Measurements from ENCODE around the gene CXCL10.

Gene CXCL10

DNA sequence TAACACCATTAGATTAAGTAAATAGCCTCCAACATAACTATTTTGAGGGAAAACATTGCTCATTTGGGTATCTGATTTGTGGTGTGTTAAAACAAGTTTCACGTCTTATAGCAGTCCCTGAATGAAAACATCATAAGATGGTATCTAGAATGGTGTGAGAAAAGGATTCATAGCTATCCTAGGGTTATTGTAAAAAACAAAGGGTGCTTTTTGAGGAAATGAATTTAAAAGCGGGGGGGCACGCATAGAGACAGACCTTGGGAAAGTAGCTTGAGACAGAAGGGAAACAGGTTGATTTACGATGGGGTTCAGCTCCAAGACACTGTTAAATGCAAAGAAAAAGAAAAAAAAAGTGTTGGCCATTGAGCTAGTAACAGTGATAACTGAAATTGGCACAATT is 768 bp upstream of the CXCL10 start:
- no peak for TF ChIP-seq TAF1 (IDR thresholded peaks at IDR 0.05; ENCODE audit: low read depth)
- no peak for TF ChIP-seq RAD21 (IDR thresholded peaks at IDR 0.05; ENCODE audit: low read depth)
- TF ChIP-seq ZBTB7A (IDR thresholded peaks at IDR 0.05; ENCODE audit: low read depth), result no peak
- TF ChIP-seq CEBPB (IDR thresholded peaks at IDR 0.05), result no peak
- TF ChIP-seq EP300 (IDR thresholded peaks at IDR 0.05; ENCODE audit: borderline replicate concordance), result no peak
- no peak for TF ChIP-seq EGR1 (IDR thresholded peaks at IDR 0.05)
- TF ChIP-seq FOXM1 (IDR thresholded peaks at IDR 0.05; ENCODE audit: borderline replicate concordance, low read depth), result no peak
- TF ChIP-seq NFIC (IDR thresholded peaks at IDR 0.05), result no peak
- no peak for TF ChIP-seq TCF12 (IDR thresholded peaks at IDR 0.05; ENCODE audit: low read depth)
- TF ChIP-seq CREB1 (IDR thresholded peaks at IDR 0.05; ENCODE audit: low read depth), result no peak
- TF ChIP-seq YY1 (IDR thresholded peaks at IDR 0.05; ENCODE audit: low read depth), result no peak
- TF ChIP-seq, protein P1, sequence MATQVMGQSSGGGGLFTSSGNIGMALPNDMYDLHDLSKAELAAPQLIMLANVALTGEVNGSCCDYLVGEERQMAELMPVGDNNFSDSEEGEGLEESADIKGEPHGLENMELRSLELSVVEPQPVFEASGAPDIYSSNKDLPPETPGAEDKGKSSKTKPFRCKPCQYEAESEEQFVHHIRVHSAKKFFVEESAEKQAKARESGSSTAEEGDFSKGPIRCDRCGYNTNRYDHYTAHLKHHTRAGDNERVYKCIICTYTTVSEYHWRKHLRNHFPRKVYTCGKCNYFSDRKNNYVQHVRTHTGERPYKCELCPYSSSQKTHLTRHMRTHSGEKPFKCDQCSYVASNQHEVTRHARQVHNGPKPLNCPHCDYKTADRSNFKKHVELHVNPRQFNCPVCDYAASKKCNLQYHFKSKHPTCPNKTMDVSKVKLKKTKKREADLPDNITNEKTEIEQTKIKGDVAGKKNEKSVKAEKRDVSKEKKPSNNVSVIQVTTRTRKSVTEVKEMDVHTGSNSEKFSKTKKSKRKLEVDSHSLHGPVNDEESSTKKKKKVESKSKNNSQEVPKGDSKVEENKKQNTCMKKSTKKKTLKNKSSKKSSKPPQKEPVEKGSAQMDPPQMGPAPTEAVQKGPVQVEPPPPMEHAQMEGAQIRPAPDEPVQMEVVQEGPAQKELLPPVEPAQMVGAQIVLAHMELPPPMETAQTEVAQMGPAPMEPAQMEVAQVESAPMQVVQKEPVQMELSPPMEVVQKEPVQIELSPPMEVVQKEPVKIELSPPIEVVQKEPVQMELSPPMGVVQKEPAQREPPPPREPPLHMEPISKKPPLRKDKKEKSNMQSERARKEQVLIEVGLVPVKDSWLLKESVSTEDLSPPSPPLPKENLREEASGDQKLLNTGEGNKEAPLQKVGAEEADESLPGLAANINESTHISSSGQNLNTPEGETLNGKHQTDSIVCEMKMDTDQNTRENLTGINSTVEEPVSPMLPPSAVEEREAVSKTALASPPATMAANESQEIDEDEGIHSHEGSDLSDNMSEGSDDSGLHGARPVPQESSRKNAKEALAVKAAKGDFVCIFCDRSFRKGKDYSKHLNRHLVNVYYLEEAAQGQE (IDR thresholded peaks at IDR 0.05; ENCODE audit: low read depth), result no peak
- no peak for TF ChIP-seq TEAD4 (IDR thresholded peaks at IDR 0.05)
- TF ChIP-seq, protein P2, sequence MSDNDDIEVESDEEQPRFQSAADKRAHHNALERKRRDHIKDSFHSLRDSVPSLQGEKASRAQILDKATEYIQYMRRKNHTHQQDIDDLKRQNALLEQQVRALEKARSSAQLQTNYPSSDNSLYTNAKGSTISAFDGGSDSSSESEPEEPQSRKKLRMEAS (IDR thresholded peaks at IDR 0.05), result no peak
- TF ChIP-seq, protein P3, sequence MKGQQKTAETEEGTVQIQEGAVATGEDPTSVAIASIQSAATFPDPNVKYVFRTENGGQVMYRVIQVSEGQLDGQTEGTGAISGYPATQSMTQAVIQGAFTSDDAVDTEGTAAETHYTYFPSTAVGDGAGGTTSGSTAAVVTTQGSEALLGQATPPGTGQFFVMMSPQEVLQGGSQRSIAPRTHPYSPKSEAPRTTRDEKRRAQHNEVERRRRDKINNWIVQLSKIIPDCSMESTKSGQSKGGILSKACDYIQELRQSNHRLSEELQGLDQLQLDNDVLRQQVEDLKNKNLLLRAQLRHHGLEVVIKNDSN (IDR thresholded peaks at IDR 0.05), result no peak

DNA sequence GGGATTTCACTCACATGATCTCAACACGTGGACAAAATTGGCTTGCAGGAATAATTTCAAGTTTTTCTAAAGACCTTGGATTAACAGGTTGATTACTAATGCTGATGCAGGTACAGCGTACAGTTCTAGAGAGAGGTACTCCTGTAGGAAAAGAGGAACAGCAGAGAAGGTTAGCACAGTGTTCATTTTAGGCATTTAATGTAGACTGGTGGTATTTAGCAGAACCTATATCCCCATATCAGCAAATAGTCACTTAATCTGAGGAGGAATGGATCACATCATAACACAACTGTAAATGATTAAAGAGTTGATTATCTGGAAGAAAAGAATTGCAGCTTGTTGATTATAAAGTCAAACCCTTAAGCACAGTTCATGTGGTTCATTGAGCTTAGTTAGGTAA is 620 bp downstream of the CXCL10 start:
- TF ChIP-seq YY1 (IDR thresholded peaks at IDR 0.05; ENCODE audit: low read depth) (no peak), TCF12 (IDR thresholded peaks at IDR 0.05; ENCODE audit: low read depth) (no peak), NFIC (IDR thresholded peaks at IDR 0.05) (no peak), ZBTB7A (IDR thresholded peaks at IDR 0.05; ENCODE audit: low read depth) (no peak), CEBPB (IDR thresholded peaks at IDR 0.05) (no peak), CREB1 (IDR thresholded peaks at IDR 0.05; ENCODE audit: low read depth) (no peak), EGR1 (IDR thresholded peaks at IDR 0.05) (no peak), TAF1 (IDR thresholded peaks at IDR 0.05; ENCODE audit: low read depth) (no peak), RAD21 (IDR thresholded peaks at IDR 0.05; ENCODE audit: low read depth) (no peak)
- TF ChIP-seq, protein P3 (IDR thresholded peaks at IDR 0.05), result no peak
- TF ChIP-seq, protein P1 (IDR thresholded peaks at IDR 0.05; ENCODE audit: low read depth), result no peak
- TF ChIP-seq, protein P2 (IDR thresholded peaks at IDR 0.05), result no peak

DNA sequence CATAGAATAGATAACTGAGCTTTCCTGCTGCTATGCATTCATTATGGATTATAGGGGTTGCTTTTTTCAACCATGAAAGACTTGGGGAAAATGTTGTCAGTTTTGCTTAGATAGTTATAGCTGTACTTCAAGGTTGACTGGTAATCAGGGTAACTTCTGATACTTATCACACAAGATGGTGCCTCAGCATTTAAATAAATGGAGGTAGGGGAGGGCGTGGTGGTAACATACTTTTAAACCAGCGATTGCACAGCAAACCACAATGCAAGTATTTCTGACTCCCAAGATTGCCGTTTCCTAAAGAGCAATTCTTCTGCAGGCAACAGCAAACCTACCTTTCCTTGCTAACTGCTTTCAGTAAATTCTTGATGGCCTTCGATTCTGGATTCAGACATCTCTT is 1.3 kb downstream of the CXCL10 start:
- TF ChIP-seq, protein P1 (IDR thresholded peaks at IDR 0.05; ENCODE audit: low read depth), result no peak
- no peak for TF ChIP-seq ZBTB7A (IDR thresholded peaks at IDR 0.05; ENCODE audit: low read depth)
- no peak for TF ChIP-seq RAD21 (IDR thresholded peaks at IDR 0.05; ENCODE audit: low read depth)
- TF ChIP-seq CEBPB (IDR thresholded peaks at IDR 0.05), result no peak
- TF ChIP-seq NFIC (IDR thresholded peaks at IDR 0.05), result no peak
- no peak for TF ChIP-seq EGR1 (IDR thresholded peaks at IDR 0.05)
- TF ChIP-seq EP300 (IDR thresholded peaks at IDR 0.05; ENCODE audit: borderline replicate concordance), result no peak
- TF ChIP-seq TCF12 (IDR thresholded peaks at IDR 0.05; ENCODE audit: low read depth), result no peak
- no peak for TF ChIP-seq CREB1 (IDR thresholded peaks at IDR 0.05; ENCODE audit: low read depth)
- no peak for TF ChIP-seq TEAD4 (IDR thresholded peaks at IDR 0.05)
- TF ChIP-seq, protein P2 (IDR thresholded peaks at IDR 0.05), result no peak
- no peak for TF ChIP-seq YY1 (IDR thresholded peaks at IDR 0.05; ENCODE audit: low read depth)
- TF ChIP-seq, protein P3 (IDR thresholded peaks at IDR 0.05), result no peak
- no peak for TF ChIP-seq TAF1 (IDR thresholded peaks at IDR 0.05; ENCODE audit: low read depth)
- no peak for TF ChIP-seq FOXM1 (IDR thresholded peaks at IDR 0.05; ENCODE audit: borderline replicate concordance, low read depth)

All from Ishikawa (cell line).